Measurements from ENCODE around the gene TMEM50B. TPM values are rescaled to one million over a fixed set of nuclear protein-coding genes. Genes with fewer than 3 reads are reported as not detected.
"Not testable (repeated sequence)": the region's sequence is repeated elsewhere in the genome, so short reads cannot be mapped to it uniquely, and the experiment has no call there.

Gene TMEM50B
- total and polyA plus RNA-seq, 5 experiments from 2014 or later = 42.3 to 160 (median 47.9) TPM

DNA sequence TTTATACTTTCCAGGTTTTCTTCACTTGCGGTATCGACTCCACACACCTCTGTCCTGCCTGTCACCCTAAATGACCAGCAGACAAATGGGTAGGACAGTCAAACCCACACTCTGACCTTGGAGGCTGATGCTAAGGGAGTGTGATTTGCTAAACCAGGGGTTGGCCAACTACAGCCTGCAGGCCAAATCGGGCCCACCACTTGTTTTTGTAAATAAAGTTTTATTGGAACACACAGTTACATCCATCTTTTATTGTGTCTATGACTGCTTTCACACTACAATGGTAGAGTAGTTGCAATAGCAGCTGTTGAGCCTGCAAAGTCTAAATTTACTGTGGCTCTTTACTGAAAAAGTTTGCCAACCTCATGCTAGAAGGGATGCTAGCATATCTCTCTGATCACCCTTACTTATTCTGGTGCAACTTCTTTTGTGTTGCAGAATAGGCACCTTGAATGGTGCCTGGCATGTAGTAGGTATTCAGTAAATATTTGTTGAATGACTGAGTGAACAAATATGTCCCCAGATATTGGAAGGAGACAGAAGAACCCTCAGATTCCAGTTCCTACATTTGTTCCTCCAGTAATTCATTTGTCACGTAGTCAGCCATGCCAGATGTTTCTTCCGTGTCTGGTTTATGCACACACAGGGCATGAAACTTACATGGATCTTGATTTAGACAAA lies 57.9 kb downstream of the TMEM50B start:
- Mint-ChIP-seq H3K27me3 (no peaks in the 10 kb centered on the region), H3K4me3 (no peak overlapping the region), H3K9me3 (no peaks in the 10 kb centered on the region), H3K36me3 (peaks cover 0 to 86% (median 9%) of the 10 kb centered on the region in 3 donors), H3K27ac (peak overlapping the region in 2 of 10 donors; percentile 26 to 41), H3K4me1 (peaks cover 0 to 12% (median 2%) of the 10 kb centered on the region in 4 donors)
- POLR2A ChIA-PET = interaction anchor here (0.7 kb wide), 1 partner anchor 1999 kb away, joined by 3 read pairs; no protein-coding TSS in a partner anchor
- no peak for DNase-seq
- ATAC-seq = no peak

DNA sequence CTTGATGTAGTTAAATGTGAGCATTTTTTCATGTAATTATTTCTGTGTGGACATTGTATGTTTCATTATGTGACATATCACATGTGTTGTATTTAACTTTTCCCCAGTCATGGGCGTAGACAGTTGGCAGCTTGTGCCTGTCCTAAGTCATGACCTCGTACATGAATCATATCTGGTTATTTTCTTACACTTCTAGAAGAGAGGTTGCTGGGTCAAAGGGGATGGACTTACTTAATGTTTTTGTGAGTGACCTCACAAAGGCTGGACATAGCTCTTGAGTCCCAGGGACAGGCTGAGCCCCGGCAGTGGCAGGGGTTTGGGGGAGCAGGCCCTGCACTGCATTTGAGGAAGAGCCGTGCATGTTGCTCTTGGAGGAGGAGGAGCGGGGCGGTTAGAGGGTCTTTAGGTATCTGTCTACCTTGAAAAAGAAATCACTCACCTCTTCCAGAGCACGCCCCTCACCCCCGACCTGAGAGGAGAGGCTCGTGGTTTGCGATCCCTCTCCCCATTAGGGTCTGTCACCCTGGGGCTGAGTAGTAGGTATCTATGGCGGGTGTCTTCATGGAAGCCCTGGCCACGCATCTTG lies 60.1 kb downstream of the TMEM50B start:
- ATAC-seq = no peak
- peaks cover 3 to 20% (median 5%) of the 10 kb centered on the region in 4 donors for H3K4me1 Mint-ChIP-seq
- H3K9me3 Mint-ChIP-seq = no peaks in the 10 kb centered on the region
- POLR2A ChIA-PET = no interaction called here
- no peak overlapping the region for H3K4me3 Mint-ChIP-seq
- H3K27me3 Mint-ChIP-seq = no peaks in the 10 kb centered on the region
- peaks cover 4 to 90% (median 13%) of the 10 kb centered on the region in 3 donors for H3K36me3 Mint-ChIP-seq
- peak overlapping the region in 7 of 10 donors; percentile 9 to 92 (median 62) for H3K27ac Mint-ChIP-seq
- no peak for DNase-seq

- ATAC-seq (no peak), DNase-seq (no peak)
- POLR2A ChIA-PET = no interaction called here
- H3K27ac Mint-ChIP-seq = peak overlapping the region in 1 of 10 donors; percentile 10
- H3K27me3 Mint-ChIP-seq = no peaks in the 10 kb centered on the region
- no peak overlapping the region for H3K4me3 Mint-ChIP-seq
- H3K36me3 Mint-ChIP-seq = peaks cover 4 to 81% (median 13%) of the 10 kb centered on the region in 3 donors
- no peaks in the 10 kb centered on the region for H3K9me3 Mint-ChIP-seq
- H3K4me1 Mint-ChIP-seq = peaks cover 4 to 23% (median 6%) of the 10 kb centered on the region in 4 donors
Measured at GRCh38 chr21:33418691-33419090, 61.1 kb downstream of the TMEM50B start.

GRCh38 chr21:33414926-33415325 lies 64.8 kb downstream of the TMEM50B start:
- POLR2A ChIA-PET = interaction anchor here (0.5 to 1.1 kb wide), 2 partner anchors 90 to 644 kb away, joined by 4 read pairs; partner anchors contain the start of genes IFNAR1 and PAXBP1
- Mint-ChIP-seq H3K4me1 (peaks cover 15 to 47% (median 39%) of the 10 kb centered on the region in 4 donors), H3K36me3 (peaks cover 4 to 76% (median 5%) of the 10 kb centered on the region in 3 donors), H3K9me3 (no peaks in the 10 kb centered on the region), H3K27ac (peak overlapping the region in 7 of 10 donors; percentile 24 to 82 (median 56)), H3K27me3 (no peaks in the 10 kb centered on the region), H3K4me3 (peak overlapping the region in 1 of 10 donors; percentile 49)
- ATAC-seq = no peak
- no peak for DNase-seq

GRCh38 chr21:33414068-33414467 lies 65.7 kb downstream of the TMEM50B start:
- ATAC-seq (no peak), DNase-seq (no peak)
- POLR2A ChIA-PET = interaction anchor here (1.1 kb wide), 1 partner anchor 89 kb away, joined by 4 read pairs; the partner anchor contains the start of gene IFNAR1
- Mint-ChIP-seq H3K27ac (peak overlapping the region in 4 of 10 donors; percentile 81 to 93 (median 88)), H3K4me1 (peaks cover 16 to 49% (median 47%) of the 10 kb centered on the region in 4 donors), H3K36me3 (peaks cover 4 to 71% (median 5%) of the 10 kb centered on the region in 3 donors), H3K27me3 (no peaks in the 10 kb centered on the region), H3K9me3 (no peaks in the 10 kb centered on the region), H3K4me3 (peak overlapping the region in 2 of 10 donors; percentile 32 to 48)

DNA sequence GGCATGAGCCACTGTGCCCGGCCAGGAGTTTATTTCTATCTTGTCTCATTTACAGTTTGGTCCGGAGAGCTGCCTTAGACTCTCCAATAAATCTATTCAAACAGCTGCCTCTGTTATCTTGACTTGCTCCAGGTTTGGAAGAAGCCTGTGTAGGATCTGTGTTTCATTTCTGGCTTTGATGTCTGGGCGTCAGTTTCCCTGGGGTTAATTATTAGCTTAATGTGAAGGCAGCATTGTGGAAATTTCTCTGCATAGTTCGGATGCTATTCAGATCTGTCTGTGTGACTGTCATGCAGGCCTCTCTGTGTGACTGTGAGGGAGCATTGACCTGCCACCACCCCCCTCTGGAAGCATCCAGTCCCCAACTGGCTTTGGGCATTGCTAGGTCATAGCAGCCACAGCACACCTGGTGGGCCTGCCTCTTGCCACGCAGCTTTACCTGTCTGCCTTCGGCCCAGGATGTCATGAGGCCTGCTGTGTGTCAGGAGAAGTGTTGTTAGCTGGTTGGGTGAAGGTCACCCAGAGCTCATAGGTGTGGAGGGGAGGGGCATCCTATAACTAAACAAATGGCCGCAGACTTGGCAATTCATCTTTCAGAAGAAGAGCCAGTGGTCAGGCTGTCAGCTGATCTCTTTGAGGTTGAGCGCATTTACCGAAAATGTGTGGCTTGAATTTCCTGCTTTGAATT lies 66.8 kb downstream of the TMEM50B start:
- Mint-ChIP-seq H3K4me1 (peaks cover 16 to 57% (median 55%) of the 10 kb centered on the region in 4 donors), H3K27ac (peak overlapping the region; percentile 29 to 93 (median 84)), H3K4me3 (peak overlapping the region; percentile 2 to 67 (median 51)), H3K36me3 (peaks cover 4 to 65% (median 9%) of the 10 kb centered on the region in 3 donors), H3K9me3 (no peaks in the 10 kb centered on the region), H3K27me3 (no peaks in the 10 kb centered on the region)
- POLR2A ChIA-PET = interaction anchor here (0.6 kb wide), 2 partner anchors 23 to 423 kb away, joined by 3 to 5 read pairs; no protein-coding TSS in a partner anchor
- DNase-seq (no peak), ATAC-seq (peak; percentile 56 to 58)

GRCh38 chr21:33412439-33412831 lies 67.3 kb downstream of the TMEM50B start:
- Mint-ChIP-seq H3K4me3 (peak overlapping the region in 2 of 10 donors; percentile 36 to 48), H3K27ac (peak overlapping the region in 9 of 10 donors; percentile 29 to 91 (median 82)), H3K4me1 (peaks cover 16 to 59% (median 55%) of the 10 kb centered on the region in 4 donors), H3K36me3 (peaks cover 4 to 61% (median 9%) of the 10 kb centered on the region in 3 donors)
- POLR2A ChIA-PET, H3K9me3 Mint-ChIP-seq, DNase-seq, ATAC-seq, H3K27me3 Mint-ChIP-seq: not testable (repeated sequence)

DNA sequence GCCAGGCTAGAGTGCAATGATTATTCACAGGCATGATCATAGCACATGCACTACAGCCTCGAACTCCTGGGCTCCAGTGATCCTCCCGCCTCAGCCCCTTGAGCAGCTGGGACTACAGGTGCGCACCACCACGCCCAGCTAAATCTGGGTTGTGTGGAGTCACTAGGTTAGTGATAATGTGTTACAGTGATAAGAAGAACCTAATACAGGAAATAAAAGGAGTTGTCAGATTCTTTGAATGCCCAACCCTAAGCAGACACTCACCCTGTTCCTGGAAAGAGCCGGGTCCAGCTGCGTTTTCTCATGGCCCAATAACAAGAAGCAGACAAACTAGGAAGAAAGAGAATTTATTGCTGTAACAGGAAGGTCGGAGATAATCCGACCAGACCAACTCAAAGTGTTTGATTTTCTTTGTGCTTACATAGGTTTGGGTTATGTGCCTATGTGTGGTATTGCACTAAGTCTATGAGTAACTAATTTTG lies 67.8 kb downstream of the TMEM50B start:
- Mint-ChIP-seq H3K4me3 (peak overlapping the region in 2 of 10 donors; percentile 8 to 36), H3K27me3 (no peaks in the 10 kb centered on the region), H3K27ac (peak overlapping the region; percentile 22 to 86 (median 61)), H3K9me3 (no peaks in the 10 kb centered on the region), H3K36me3 (peaks cover 4 to 58% (median 9%) of the 10 kb centered on the region in 3 donors), H3K4me1 (peaks cover 17 to 64% (median 59%) of the 10 kb centered on the region in 4 donors)
- POLR2A ChIA-PET = no interaction called here
- ATAC-seq (no peak), DNase-seq (no peak)

- H3K4me1 Mint-ChIP-seq = peaks cover 22 to 75% (median 58%) of the 10 kb centered on the region in 4 donors
- H3K27ac Mint-ChIP-seq = peak overlapping the region in 8 of 10 donors; percentile 54 to 96 (median 71)
- DNase-seq (no peak), ATAC-seq (no peak)
- POLR2A ChIA-PET = interaction anchor here (0.6 to 2.2 kb wide), 3 partner anchors 10 to 45 kb away, joined by 3 to 16 read pairs (median 8); no protein-coding TSS in a partner anchor
- H3K27me3 Mint-ChIP-seq = peaks cover 0 to 2% (median 0%) of the 10 kb centered on the region in 5 donors
- H3K4me3 Mint-ChIP-seq = peak overlapping the region in 7 of 10 donors; percentile 29 to 97 (median 93)
- H3K36me3 Mint-ChIP-seq = peaks cover 0 to 23% (median 4%) of the 10 kb centered on the region in 3 donors
- no peaks in the 10 kb centered on the region for H3K9me3 Mint-ChIP-seq
Measured at GRCh38 chr21:33406493-33406892, 73.3 kb downstream of the TMEM50B start.

DNA sequence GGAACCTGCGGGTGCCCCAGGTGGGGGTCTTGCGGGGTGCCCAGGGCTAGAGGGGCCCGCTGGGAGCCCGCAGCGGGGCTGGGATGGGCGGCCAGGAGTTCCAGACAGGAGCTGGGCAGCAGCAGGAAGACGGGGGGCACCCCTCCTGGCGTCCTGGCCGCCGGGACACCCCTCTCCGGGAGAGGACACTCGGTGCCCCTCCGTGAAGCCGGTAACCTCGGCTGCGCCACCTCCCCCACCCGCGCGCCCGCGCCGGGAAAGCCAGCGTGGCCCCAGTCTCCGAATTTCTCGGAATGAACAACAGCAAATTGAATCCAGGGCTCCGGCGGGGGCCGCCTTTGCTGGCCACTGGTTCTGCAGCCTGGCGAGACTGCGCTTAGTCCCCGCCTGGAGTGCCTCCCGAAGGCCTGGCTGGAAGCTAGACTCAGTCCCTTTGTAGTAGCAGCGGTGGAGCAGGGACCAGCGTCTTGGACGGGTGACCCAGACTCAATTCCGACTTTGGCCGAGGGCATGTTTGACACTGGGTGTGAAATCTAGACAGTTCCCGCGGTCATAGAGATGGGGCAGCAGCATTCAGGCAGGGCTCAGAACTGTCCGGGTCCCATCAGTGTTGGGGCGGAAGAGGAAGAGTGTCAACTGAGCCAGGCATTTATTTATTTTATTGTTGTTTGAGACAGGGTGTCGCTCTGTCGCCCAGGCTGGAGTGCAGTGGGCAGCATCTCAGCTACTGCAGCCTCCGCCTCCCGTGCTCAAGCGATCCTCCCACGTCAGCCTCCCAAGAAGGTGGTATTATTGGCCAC lies 75.8 kb downstream of the TMEM50B start:
- peak overlapping the region; percentile 91 to 97 (median 94) for H3K4me3 Mint-ChIP-seq
- peak; percentile 34 to 35 for ATAC-seq
- H3K9me3 Mint-ChIP-seq = no peaks in the 10 kb centered on the region
- H3K4me1 Mint-ChIP-seq = peaks cover 15 to 71% (median 52%) of the 10 kb centered on the region in 4 donors
- H3K27ac Mint-ChIP-seq = peak overlapping the region; percentile 82 to 96 (median 94)
- peaks cover 0 to 10% (median 4%) of the 10 kb centered on the region in 3 donors for H3K36me3 Mint-ChIP-seq
- POLR2A ChIA-PET = interaction anchor here (0.7 to 4.1 kb wide), 6 partner anchors 19 to 1213 kb away, joined by 3 to 38 read pairs (median 8); partner anchors contain the start of gene IFNAR1
- peaks cover 0 to 2% (median 0%) of the 10 kb centered on the region in 5 donors for H3K27me3 Mint-ChIP-seq
- DNase-seq = peak in 5 of 10 donors; percentile 3 to 34 (median 9)

DNA sequence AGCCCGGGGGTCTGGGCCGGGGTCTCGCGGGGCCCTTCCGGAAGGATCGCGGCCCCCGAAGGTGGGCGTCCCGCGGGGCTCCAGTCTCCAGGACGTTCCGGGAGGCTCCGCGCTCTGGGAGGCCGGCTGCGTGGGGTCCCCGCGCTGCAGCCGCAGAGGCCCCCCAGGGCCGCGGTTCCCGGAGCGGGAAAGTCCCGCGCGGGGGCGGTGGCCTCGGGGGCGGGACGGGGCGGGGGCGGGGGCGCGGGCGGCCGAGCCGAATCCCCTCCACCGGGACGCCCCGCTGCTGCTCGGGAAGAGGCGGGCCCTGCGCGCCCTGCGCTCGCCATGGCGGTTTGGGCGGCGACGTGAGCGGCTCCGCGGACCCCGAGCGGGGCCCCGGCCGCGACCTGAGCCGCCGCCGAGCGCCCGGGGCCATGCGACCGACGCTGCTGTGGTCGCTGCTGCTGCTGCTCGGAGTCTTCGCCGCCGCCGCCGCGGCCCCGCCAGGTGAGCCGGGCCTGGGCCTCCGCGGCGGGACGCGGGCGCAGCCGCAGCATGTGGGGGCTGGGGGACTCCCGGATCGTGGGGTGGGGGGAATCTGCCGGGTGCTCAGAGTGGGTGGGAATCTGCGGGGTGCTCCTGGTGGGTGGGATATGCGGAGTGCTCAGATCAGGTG lies 76.5 kb downstream of the TMEM50B start, which contains the start of gene IFNGR2:
TSS of gene IFNGR2 (plus strand) at position 286 of the 658 bp plus-strand sequence. CDS start at position 417, 131 bp downstream.
- peak; percentile 75 to 79 for ATAC-seq
- peak; percentile 18 to 70 (median 48) for DNase-seq
- H3K4me1 Mint-ChIP-seq = peaks cover 17 to 70% (median 48%) of the 10 kb centered on the region in 4 donors
- POLR2A ChIA-PET = interaction anchor here (0.6 to 4.1 kb wide), 7 partner anchors 17 to 78 kb away, joined by 3 to 38 read pairs (median 8); partner anchors contain the start of genes IFNAR1 and TMEM50B
- peaks cover 0 to 2% (median 0%) of the 10 kb centered on the region in 5 donors for H3K27me3 Mint-ChIP-seq
- H3K27ac Mint-ChIP-seq = peak within 1 kb of the TSS; percentile 82 to 96 (median 94)
- no peaks in the 10 kb centered on the region for H3K9me3 Mint-ChIP-seq
- H3K4me3 Mint-ChIP-seq = peak within 1 kb of the TSS; percentile 91 to 97 (median 94)
- peaks cover 0 to 7% (median under 1%) of the 10 kb centered on the region in 3 donors for H3K36me3 Mint-ChIP-seq

Data from naive thymus-derived CD8-positive, alpha-beta T cell (primary cell).